MCF 10A (cell line): ENCODE measurements around the gene CHST11. TPM values are rescaled to one million over a fixed set of nuclear protein-coding genes. Genes with fewer than 3 reads are reported as not detected.

Experiments used
- BruUV-seq: library from RNA; stranded (reverse); fragments of 400-500 nt; replicated peaks from 2 replicates; lab custom pipeline; 2021; lab: Mats Ljungman, UMichigan
- CTCF ChIA-PET: fragments of 300-600 bp; sonication (Branson Sonifier 250); formaldehyde crosslinking; extraction: SDS; loops from one replicate; lab custom pipeline; 2021; ENCODE audit warnings: antibody characterized with exemption, inconsistent platforms; lab: Yijun Ruan, JAX
- POLR2A ChIA-PET: fragments of 300-600, 350-650 bp; sonication (Branson Sonifier 250); formaldehyde crosslinking; extraction: SDS; loops from one replicate; lab custom pipeline; 2020; ENCODE audit warnings: antibody characterized with exemption, inconsistent platforms; lab: Yijun Ruan, JAX
- DNase-seq: peaks from one replicate; pipeline ENCODE4 v3.0.0-alpha.2; 2018; ENCODE audit not compliant: unreplicated experiment
- H3K27ac Mint-ChIP-seq: one replicate; pipeline ENCODE4 v1.8.0; 2022; ENCODE audit warnings: mild to moderate bottlenecking, low read depth, mixed read lengths; ENCODE audit not compliant: unreplicated experiment
- H3K27me3 Mint-ChIP-seq: one replicate; pipeline ENCODE4 v1.8.0; 2022; ENCODE audit warnings: mixed read lengths; ENCODE audit not compliant: insufficient read depth, unreplicated experiment
- H3K36me3 Mint-ChIP-seq: one replicate; pipeline ENCODE4 v1.8.0; 2022; ENCODE audit warnings: mild to moderate bottlenecking, moderate library complexity, mixed read lengths; ENCODE audit not compliant: insufficient read depth, unreplicated experiment
- H3K4me1 Mint-ChIP-seq: one replicate; pipeline ENCODE4 v1.8.0; 2022; ENCODE audit warnings: mixed read lengths; ENCODE audit not compliant: insufficient read depth, unreplicated experiment
- H3K4me3 Mint-ChIP-seq: one replicate; pipeline ENCODE4 v1.8.0; 2022; ENCODE audit warnings: mild to moderate bottlenecking, moderate library complexity, mixed read lengths; ENCODE audit not compliant: unreplicated experiment
- H3K9me3 Mint-ChIP-seq: one replicate; pipeline ENCODE4 v1.8.0; 2022; ENCODE audit warnings: mixed read lengths; ENCODE audit not compliant: unreplicated experiment
- CTCF ChIP-seq: fragments of 200-600 bp; IDR thresholded peaks from one replicate; pipeline ENCODE4 v1.8.0; 2022; ENCODE audit warnings: antibody characterized with exemption, mild to moderate bottlenecking; ENCODE audit not compliant: unreplicated experiment
- intact Hi-C: fragments of 100-400 bp; cut with micrococcal nuclease; formaldehyde crosslinking; loops from 2 replicates; pipeline ENCODE4 v1.14.1; 2022
- total RNA-seq: library from RNA; stranded (reverse); gene quantifications from 2 replicates; pipeline ENCODE4 v1.2.3, GENCODE V29; 2022

Gene CHST11
- total RNA-seq, 1 experiment from 2014 or later: 5.3 TPM

DNA sequence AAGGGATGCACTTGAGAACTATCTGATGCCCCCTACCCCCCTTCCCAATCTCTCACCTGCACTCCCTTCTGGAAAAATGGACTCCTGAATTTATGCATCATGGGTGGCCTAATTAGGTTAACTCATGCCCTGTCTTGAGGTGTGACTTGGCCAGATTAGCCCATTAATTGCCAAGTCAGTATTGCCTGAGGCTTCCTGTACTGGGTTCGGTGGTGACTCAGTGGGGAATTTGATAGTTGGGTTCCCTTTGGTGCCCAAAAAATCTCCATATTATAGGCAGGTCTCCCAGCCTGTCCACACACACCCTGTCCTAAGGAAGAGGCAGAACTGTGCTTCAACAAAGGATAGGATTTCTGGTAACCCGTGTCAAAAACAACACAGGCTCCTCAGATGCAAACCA is 146.1 kb downstream of the CHST11 start:
- Mint-ChIP-seq H3K27me3 (no peaks in the 10 kb centered on the region), H3K9me3 (no peaks in the 10 kb centered on the region), H3K4me1 (peaks cover 30% of the 10 kb centered on the region), H3K27ac (no peak overlapping the region), H3K4me3 (no peak overlapping the region), H3K36me3 (peaks cover 5% of the 10 kb centered on the region)
- intact Hi-C loops: loop anchor here (5.0 kb wide), 1 partner anchor 69 kb away; no protein-coding TSS in a partner anchor
- ChIA-PET POLR2A (interaction anchor here (1.0 to 1.9 kb wide), 5 partner anchors 13 to 143 kb away, joined by 3 to 13 read pairs (median 5); no protein-coding TSS in a partner anchor), CTCF (interaction anchor here (0.6 kb wide), 2 partner anchors 10 to 20 kb away, joined by 3 read pairs; no protein-coding TSS in a partner anchor)
- TF ChIP-seq CTCF: no peak
- no TSS peak for BruUV-seq
- peak; percentile 83 for DNase-seq

GRCh38 chr12:104603545-104603973 is 146.8 kb downstream of the CHST11 start:
- Mint-ChIP-seq H3K9me3 (no peaks in the 10 kb centered on the region), H3K4me1 (peaks cover 30% of the 10 kb centered on the region), H3K36me3 (peaks cover 5% of the 10 kb centered on the region), H3K27me3 (no peaks in the 10 kb centered on the region), H3K27ac (peak overlapping the region; percentile 20), H3K4me3 (no peak overlapping the region)
- CTCF ChIA-PET: interaction anchor here (0.6 to 1.1 kb wide), 4 partner anchors 9 to 19 kb away, joined by 3 to 5 read pairs (median 4); no protein-coding TSS in a partner anchor
- peak; percentile 54 for DNase-seq
- no peak for TF ChIP-seq CTCF
- POLR2A ChIA-PET: interaction anchor here (1.0 to 1.9 kb wide), 8 partner anchors 12 to 146 kb away, joined by 3 to 13 read pairs (median 4); partner anchors contain the start of gene CHST11
- no TSS peak for BruUV-seq
- intact Hi-C loops: loop anchor here (5.0 kb wide), 1 partner anchor 69 kb away; no protein-coding TSS in a partner anchor

DNA sequence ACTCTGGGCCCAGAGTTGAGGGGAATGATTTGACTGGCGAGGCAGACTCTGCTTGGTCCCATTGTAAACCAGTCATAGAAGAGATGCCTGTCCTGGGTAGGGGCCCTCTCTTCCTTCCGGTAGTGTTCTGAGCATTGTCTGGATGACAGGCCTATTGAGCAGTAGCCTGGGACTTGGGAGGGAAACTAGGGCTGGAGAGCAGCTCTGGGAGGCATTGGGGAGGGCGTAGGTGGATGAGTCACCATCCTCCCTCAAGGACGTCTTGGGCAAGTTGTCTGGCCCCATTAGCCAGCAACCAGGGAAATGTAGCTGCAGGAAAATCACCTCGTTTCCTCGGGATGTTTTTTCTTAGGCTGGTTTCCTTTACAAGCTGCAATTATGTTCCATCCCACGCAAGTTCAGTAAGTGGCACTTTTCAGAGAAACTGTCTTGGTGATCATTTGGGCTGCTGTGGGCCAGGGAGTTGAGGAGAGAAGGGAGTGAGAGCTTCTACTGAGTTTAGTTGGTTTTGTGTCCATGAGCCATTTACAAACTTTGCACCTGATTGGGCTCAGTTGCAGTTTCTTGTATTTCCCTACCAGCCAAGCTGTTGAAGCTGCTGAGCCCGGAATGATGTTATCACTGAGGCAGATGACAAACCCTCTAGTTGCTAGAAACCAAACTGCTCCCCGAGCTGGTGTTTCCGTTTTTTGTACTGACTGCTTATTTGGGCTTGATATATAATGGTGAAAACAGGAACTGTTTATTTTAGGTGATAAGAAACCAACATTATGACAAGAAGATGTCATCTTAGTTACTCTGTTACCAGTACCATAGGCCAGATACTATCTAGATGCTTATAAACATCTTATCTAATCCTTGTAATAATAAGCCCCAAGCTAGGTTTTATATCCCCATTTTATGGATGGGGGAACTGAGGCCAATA is 147.6 kb downstream of the CHST11 start:
- intact Hi-C loops: loop anchor here (5.0 kb wide), 1 partner anchor 68 kb away; no protein-coding TSS in a partner anchor
- H3K4me3 Mint-ChIP-seq: peak overlapping the region; percentile 19
- ChIA-PET CTCF (interaction anchor here (0.7 to 1.1 kb wide), 3 partner anchors 9 to 16 kb away, joined by 3 to 5 read pairs (median 4); no protein-coding TSS in a partner anchor), POLR2A (interaction anchor here (0.6 to 1.9 kb wide), 7 partner anchors 11 to 338 kb away, joined by 3 to 13 read pairs (median 4); partner anchors contain the start of gene CHST11)
- peaks cover 30% of the 10 kb centered on the region for H3K4me1 Mint-ChIP-seq
- BruUV-seq: no TSS peak
- H3K27me3 Mint-ChIP-seq: no peaks in the 10 kb centered on the region
- TF ChIP-seq CTCF: no peak
- H3K36me3 Mint-ChIP-seq: peaks cover 5% of the 10 kb centered on the region
- H3K9me3 Mint-ChIP-seq: no peaks in the 10 kb centered on the region
- DNase-seq: peak; percentile 96
- H3K27ac Mint-ChIP-seq: peak overlapping the region; percentile 20
